DOHH2 (cell line): ENCODE results near the gene KIAA1328.

Source experiments
- H3F3A ChIP-seq: fragments of 200-600 bp; sonication (generic), shearing (Covaris generic); 2 replicates; pipeline ENCODE4 v1.6.0; 2016; ENCODE audit warnings: antibody characterized with exemption, mild to moderate bottlenecking; ENCODE audit not compliant: control insufficient read depth, insufficient read depth
- H3K27ac ChIP-seq: fragments of 200-600 bp; sonication (generic); 2 replicates; pipeline ENCODE4 v1.5.1; 2014; ENCODE audit warnings: low read depth, mild to moderate bottlenecking, low read length, moderate library complexity
- H3K27me3 ChIP-seq: fragments of 200-600 bp; sonication (generic); 2 replicates; pipeline ENCODE4 v1.6.1; 2014; ENCODE audit warnings: mild to moderate bottlenecking, low read length, mixed read lengths; ENCODE audit not compliant: control insufficient read depth
- H3K36me3 ChIP-seq: fragments of 200-600 bp; sonication (generic); 2 replicates; pipeline ENCODE4 v1.6.1; 2014; ENCODE audit warnings: mild to moderate bottlenecking, low read length, moderate library complexity, mixed read lengths; ENCODE audit not compliant: control insufficient read depth
- H3K4me1 ChIP-seq: fragments of 200-600 bp; sonication (generic); 2 replicates; pipeline ENCODE4 v1.6.1; 2014; ENCODE audit warnings: mild to moderate bottlenecking, low read length, mixed read lengths; ENCODE audit not compliant: control insufficient read depth
- H3K4me2 ChIP-seq: fragments of 200-600 bp; sonication (generic); 2 replicates; pipeline ENCODE4 v1.6.0; 2014; ENCODE audit warnings: mild to moderate bottlenecking, low read length, moderate library complexity
- H3K4me3 ChIP-seq: fragments of 200-600 bp; sonication (generic); 2 replicates; pipeline ENCODE4 v1.5.1; 2014; ENCODE audit warnings: mild to moderate bottlenecking, low read length, mixed read lengths
- H3K79me2 ChIP-seq: fragments of 200-600 bp; sonication (generic); 2 replicates; pipeline ENCODE4 v1.6.1; 2014; ENCODE audit warnings: mild to moderate bottlenecking, low read length, mixed read lengths; ENCODE audit not compliant: control insufficient read depth
- H3K9me2 ChIP-seq: fragments of 200-600 bp; sonication (generic); replicated peaks from 2 replicates; pipeline ENCODE4 v1.6.1; 2014; ENCODE audit warnings: mild to moderate bottlenecking, low read length, mixed read lengths; ENCODE audit not compliant: control insufficient read depth
- H3K9me3 ChIP-seq: fragments of 200-600 bp; sonication (generic); 2 replicates; pipeline ENCODE4 v1.6.1; 2014; ENCODE audit warnings: antibody characterized with exemption, low read length, mixed read lengths; ENCODE audit not compliant: control insufficient read depth, insufficient read depth
- H4K20me1 ChIP-seq: fragments of 200-600 bp; sonication (generic); 2 replicates; pipeline ENCODE4 v1.6.0; 2014; ENCODE audit warnings: low read depth, mild to moderate bottlenecking, antibody characterized with exemption, low read length, moderate library complexity; ENCODE audit not compliant: control insufficient read depth, insufficient read depth
- CTCF ChIP-seq: fragments of 200-600 bp; sonication (generic); IDR thresholded peaks from one replicate; pipeline ENCODE4 v1.5.1; 2014; ENCODE audit warnings: antibody characterized with exemption, mild to moderate bottlenecking, low read depth, low read length; ENCODE audit not compliant: poor library complexity, severe bottlenecking
- EZH2phosphoT487 ChIP-seq: fragments of 200-600 bp; sonication (generic); IDR thresholded peaks from 2 replicates; pipeline ENCODE4 v1.6.1; 2017; ENCODE audit warnings: borderline replicate concordance, mild to moderate bottlenecking, antibody characterized with exemption, low read length, moderate library complexity, mixed read lengths

KIAA1328 gene

GRCh38 chr18:37184209-37184868 is 355.4 kb downstream of the KIAA1328 start:
- H3K27ac ChIP-seq = no peak overlapping the region
- TF ChIP-seq CTCF = no peak
- no peak for TF ChIP-seq EZH2phosphoT487

GRCh38 chr18:37188016-37188791 is 359.3 kb downstream of the KIAA1328 start:
- no peaks in the 10 kb centered on the region for H3K9me2 ChIP-seq
- TF ChIP-seq EZH2phosphoT487 (no peak), CTCF (no peak)
- H3K4me1 ChIP-seq = no peaks in the 10 kb centered on the region
- no peak overlapping the region for H3K27ac ChIP-seq
- no peaks in the 10 kb centered on the region for H3F3A ChIP-seq
- no peak overlapping the region for H3K4me2 ChIP-seq
- H3K36me3 ChIP-seq = no peaks in the 10 kb centered on the region
- H3K4me3 ChIP-seq = no peak overlapping the region
- H4K20me1 ChIP-seq = no peaks in the 10 kb centered on the region
- H3K27me3 ChIP-seq = no peaks in the 10 kb centered on the region
- H3K9me3 ChIP-seq = no peaks in the 10 kb centered on the region
- H3K79me2 ChIP-seq = no peaks in the 10 kb centered on the region

More at GRCh38 chr18:37184209-37184868, 355.4 kb downstream of the KIAA1328 start:
- H3K79me2 ChIP-seq = no peaks in the 10 kb centered on the region
- H3K9me3 ChIP-seq = no peaks in the 10 kb centered on the region
- H4K20me1 ChIP-seq = no peaks in the 10 kb centered on the region
- no peak overlapping the region for H3K4me3 ChIP-seq
- no peaks in the 10 kb centered on the region for H3K4me1 ChIP-seq
- no peaks in the 10 kb centered on the region for H3K36me3 ChIP-seq
- no peaks in the 10 kb centered on the region for H3F3A ChIP-seq
- H3K27me3 ChIP-seq = no peaks in the 10 kb centered on the region
- no peaks in the 10 kb centered on the region for H3K9me2 ChIP-seq
- no peak overlapping the region for H3K4me2 ChIP-seq

- H4K20me1 ChIP-seq = no peaks in the 10 kb centered on the region
- no peak overlapping the region for H3K4me3 ChIP-seq
- H3K27me3 ChIP-seq = no peaks in the 10 kb centered on the region
- H3K4me2 ChIP-seq = no peak overlapping the region
- no peaks in the 10 kb centered on the region for H3K9me3 ChIP-seq
- H3K79me2 ChIP-seq = no peaks in the 10 kb centered on the region
- no peaks in the 10 kb centered on the region for H3K36me3 ChIP-seq
- no peaks in the 10 kb centered on the region for H3F3A ChIP-seq
- H3K9me2 ChIP-seq = no peaks in the 10 kb centered on the region
- TF ChIP-seq CTCF (no peak), EZH2phosphoT487 (no peak)
- H3K4me1 ChIP-seq = no peaks in the 10 kb centered on the region
- no peak overlapping the region for H3K27ac ChIP-seq
These were observed 370.8 kb downstream of the KIAA1328 start for GRCh38 chr18:37199741-37200140.
